KMS-11 (cell line): ENCODE data around the gene DNAJC12.
A peak's percentile ranks its signal among the peaks of the same experiment; 100 is the strongest.

Experiments used
- H2AFZ ChIP-seq: fragments of 200-600 bp; sonication (generic); 2 replicates; pipeline ENCODE4 v1.6.1; 2016; ENCODE audit warnings: antibody characterized with exemption, mixed run types, low read depth
- H3K27ac ChIP-seq: fragments of 200-600 bp; sonication (generic); 2 replicates; pipeline ENCODE4 v1.6.1; 2016; ENCODE audit warnings: mild to moderate bottlenecking, mixed run types
- H3K27me3 ChIP-seq: fragments of 200-600 bp; sonication (generic); 2 replicates; pipeline ENCODE4 v1.6.1; 2017; ENCODE audit warnings: mild to moderate bottlenecking, low read depth, mixed run types, moderate library complexity; ENCODE audit not compliant: insufficient read depth
- H3K36me3 ChIP-seq: fragments of 200-600 bp; sonication (generic); 2 replicates; pipeline ENCODE4 v1.6.1; 2017; ENCODE audit warnings: mild to moderate bottlenecking, mixed run types; ENCODE audit not compliant: insufficient read depth
- H3K4me1 ChIP-seq: fragments of 200-600 bp; sonication (generic); 2 replicates; pipeline ENCODE4 v1.6.1; 2016; ENCODE audit warnings: mild to moderate bottlenecking, low read depth, mixed run types; ENCODE audit not compliant: poor library complexity, severe bottlenecking
- H3K4me2 ChIP-seq: fragments of 200-600 bp; sonication (generic); 2 replicates; pipeline ENCODE4 v1.7.0; 2016; ENCODE audit warnings: mild to moderate bottlenecking, mixed run types
- H3K4me3 ChIP-seq: fragments of 200-600 bp; sonication (generic); IDR thresholded peaks from 2 replicates; pipeline ENCODE4 v1.6.1; 2017; ENCODE audit warnings: low read depth, low read length, mixed read lengths; ENCODE audit not compliant: insufficient read depth
- H3K79me2 ChIP-seq: fragments of 200-600 bp; sonication (generic); 2 replicates; pipeline ENCODE4 v1.6.1; 2016; ENCODE audit warnings: low read depth, mixed run types; ENCODE audit not compliant: insufficient read depth
- H3K9ac ChIP-seq: fragments of 200-600 bp; sonication (generic); 2 replicates; pipeline ENCODE4 v1.6.1; 2016; ENCODE audit warnings: mild to moderate bottlenecking, mixed run types
- H4K20me1 ChIP-seq: fragments of 200-600 bp; sonication (generic); 2 replicates; pipeline ENCODE4 v1.6.1; 2016; ENCODE audit warnings: mild to moderate bottlenecking, mixed run types; ENCODE audit not compliant: insufficient read depth
- TF ChIP-seq, protein P1 (sequence below): fragments of 200-600 bp; sonication (generic); conservative IDR thresholded peaks from 2 replicates; pipeline ENCODE4 v1.6.1; 2017; ENCODE audit warnings: low read depth, mild to moderate bottlenecking, antibody characterized with exemption, low read length, moderate library complexity, mixed read lengths

DNAJC12 gene

DNA sequence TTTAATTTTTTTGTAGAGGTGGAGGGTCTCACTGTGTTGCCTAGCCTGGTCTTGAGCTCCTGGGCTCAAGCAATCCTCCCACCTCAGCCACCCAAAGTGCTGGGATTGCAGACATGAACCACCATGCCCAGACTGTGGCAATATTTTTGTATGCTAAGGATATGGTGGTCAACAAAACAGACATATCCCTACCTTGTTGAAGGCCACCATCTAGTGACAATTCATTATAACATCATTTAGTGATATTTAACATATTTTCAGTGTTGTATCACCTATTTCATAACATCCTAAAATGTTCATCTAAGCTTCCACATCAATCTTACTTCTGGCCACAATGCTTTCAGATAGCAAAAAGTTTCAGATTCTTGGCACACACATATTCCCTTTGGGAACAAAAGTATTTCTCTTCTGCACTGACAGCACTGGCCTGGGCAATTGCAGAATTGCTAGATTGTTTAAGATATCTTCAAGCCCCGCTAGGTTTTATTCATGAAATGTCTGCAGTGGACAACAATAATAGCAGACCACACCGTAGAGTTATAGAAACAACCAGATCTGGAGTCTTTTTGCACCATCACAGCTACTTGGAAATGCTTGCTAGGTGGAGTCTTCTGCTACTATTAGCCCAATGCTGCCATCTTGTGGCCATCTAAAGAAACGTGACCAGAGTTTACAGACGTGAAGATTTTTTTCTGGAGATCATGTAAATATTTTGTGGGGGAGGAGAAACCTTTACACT is 58.4 kb downstream of the DNAJC12 start:
- Histone ChIP-seq H3K4me1 (no peaks in the 10 kb centered on the region), H4K20me1 (no peaks in the 10 kb centered on the region), H3K27me3 (no peaks in the 10 kb centered on the region), H3K9ac (no peak overlapping the region), H3K36me3 (no peaks in the 10 kb centered on the region), H3K4me2 (no peak overlapping the region), H3K27ac (no peak overlapping the region), H2AFZ (no peak overlapping the region), H3K79me2 (no peaks in the 10 kb centered on the region), H3K4me3 (no peak overlapping the region)
- TF ChIP-seq, protein P1, sequence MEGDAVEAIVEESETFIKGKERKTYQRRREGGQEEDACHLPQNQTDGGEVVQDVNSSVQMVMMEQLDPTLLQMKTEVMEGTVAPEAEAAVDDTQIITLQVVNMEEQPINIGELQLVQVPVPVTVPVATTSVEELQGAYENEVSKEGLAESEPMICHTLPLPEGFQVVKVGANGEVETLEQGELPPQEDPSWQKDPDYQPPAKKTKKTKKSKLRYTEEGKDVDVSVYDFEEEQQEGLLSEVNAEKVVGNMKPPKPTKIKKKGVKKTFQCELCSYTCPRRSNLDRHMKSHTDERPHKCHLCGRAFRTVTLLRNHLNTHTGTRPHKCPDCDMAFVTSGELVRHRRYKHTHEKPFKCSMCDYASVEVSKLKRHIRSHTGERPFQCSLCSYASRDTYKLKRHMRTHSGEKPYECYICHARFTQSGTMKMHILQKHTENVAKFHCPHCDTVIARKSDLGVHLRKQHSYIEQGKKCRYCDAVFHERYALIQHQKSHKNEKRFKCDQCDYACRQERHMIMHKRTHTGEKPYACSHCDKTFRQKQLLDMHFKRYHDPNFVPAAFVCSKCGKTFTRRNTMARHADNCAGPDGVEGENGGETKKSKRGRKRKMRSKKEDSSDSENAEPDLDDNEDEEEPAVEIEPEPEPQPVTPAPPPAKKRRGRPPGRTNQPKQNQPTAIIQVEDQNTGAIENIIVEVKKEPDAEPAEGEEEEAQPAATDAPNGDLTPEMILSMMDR, result peak; percentile 75

DNA sequence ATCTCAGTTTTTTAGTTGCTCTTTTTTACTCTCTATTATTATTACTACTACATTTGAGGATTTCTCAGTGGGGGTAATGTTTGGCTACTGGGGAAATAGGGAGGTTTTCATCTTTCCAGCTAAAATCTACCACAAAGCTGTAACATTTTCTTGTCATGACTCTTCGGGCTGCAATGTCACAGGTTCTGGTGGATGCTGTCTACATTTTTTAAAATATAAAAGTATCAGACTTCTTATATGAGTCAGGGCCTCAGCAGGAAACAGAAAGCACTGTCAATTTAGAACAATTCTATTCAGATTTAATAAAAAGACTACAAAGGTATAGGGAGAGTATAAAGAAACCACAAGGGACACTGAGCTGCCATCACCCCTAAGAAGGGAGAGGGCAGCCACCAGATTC is 61.6 kb downstream of the DNAJC12 start:
- H3K9ac ChIP-seq, result no peak overlapping the region
- H3K27me3 ChIP-seq, result no peaks in the 10 kb centered on the region
- no peaks in the 10 kb centered on the region for H4K20me1 ChIP-seq
- no peak overlapping the region for H3K27ac ChIP-seq
- no peaks in the 10 kb centered on the region for H3K79me2 ChIP-seq
- no peaks in the 10 kb centered on the region for H3K36me3 ChIP-seq
- TF ChIP-seq, protein P1, result no peak
- no peak overlapping the region for H2AFZ ChIP-seq
- no peak overlapping the region for H3K4me2 ChIP-seq
- H3K4me1 ChIP-seq, result no peaks in the 10 kb centered on the region
- H3K4me3 ChIP-seq, result no peak overlapping the region

GRCh38 chr10:67775279-67775678 is 62.7 kb downstream of the DNAJC12 start:
- H3K27ac ChIP-seq, result no peak overlapping the region

DNA sequence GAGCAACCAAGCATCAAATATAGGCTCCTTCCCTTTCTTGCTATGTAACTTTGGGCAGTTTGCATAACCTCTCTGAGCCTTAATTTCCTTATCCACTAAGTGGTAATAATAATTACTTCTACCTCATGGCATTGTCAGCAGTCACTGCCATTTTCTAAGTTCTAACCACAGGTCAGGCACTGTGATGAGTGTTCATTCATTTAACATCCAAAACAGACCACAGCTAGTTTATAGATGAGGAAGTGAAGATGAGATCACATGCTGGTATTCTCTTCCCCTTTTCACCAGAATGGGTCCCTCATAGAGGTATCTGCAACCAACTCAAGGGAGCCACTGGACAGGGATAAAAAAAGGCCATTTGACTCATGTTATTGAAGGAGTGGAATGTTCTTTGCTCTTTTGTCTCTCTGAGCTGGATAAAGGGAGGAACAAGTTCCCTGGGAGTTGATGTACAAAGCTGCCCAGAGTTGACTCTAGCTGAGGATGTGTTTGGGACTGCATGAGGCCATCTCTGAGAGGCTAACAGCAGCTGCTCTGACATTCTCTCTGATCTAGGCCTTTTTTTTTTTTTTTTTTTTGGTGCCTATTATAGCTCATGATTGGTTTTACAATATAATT is 65.0 kb downstream of the DNAJC12 start:
- Histone ChIP-seq H3K9ac (no peak overlapping the region), H3K79me2 (no peaks in the 10 kb centered on the region), H2AFZ (no peak overlapping the region), H3K27me3 (no peaks in the 10 kb centered on the region), H3K36me3 (no peaks in the 10 kb centered on the region), H3K27ac (no peak overlapping the region), H3K4me3 (no peak overlapping the region), H4K20me1 (no peaks in the 10 kb centered on the region), H3K4me2 (no peak overlapping the region), H3K4me1 (no peaks in the 10 kb centered on the region)
- TF ChIP-seq, protein P1, result no peak

More at GRCh38 chr10:67775279-67775678, 62.7 kb downstream of the DNAJC12 start:
- Histone ChIP-seq H3K4me1 (no peaks in the 10 kb centered on the region), H3K79me2 (no peaks in the 10 kb centered on the region), H3K4me2 (no peak overlapping the region), H3K9ac (no peak overlapping the region), H3K27me3 (no peaks in the 10 kb centered on the region), H3K4me3 (no peak overlapping the region), H2AFZ (no peak overlapping the region), H4K20me1 (no peaks in the 10 kb centered on the region), H3K36me3 (no peaks in the 10 kb centered on the region)
- TF ChIP-seq, protein P1, result no peak
